PC-3 (cell line): Measurements from ENCODE around the gene CTSZ. TPM values are rescaled to one million over a fixed set of nuclear protein-coding genes. Genes with fewer than 3 reads are reported as not detected.
"Not testable (repeated sequence)": the region's sequence is repeated elsewhere in the genome, so short reads cannot be mapped to it uniquely, and the experiment has no call there.

ENCODE experiments used
- ATAC-seq: fragments of 200-7000 bp; cut with Tn5 transposase; 2 replicates; pipeline ENCODE4 v1.9.1; 2020; ENCODE audit warnings: mild to moderate bottlenecking, moderate library complexity
- BruUV-seq: library from RNA; stranded (reverse); fragments of 400-500 nt; replicated peaks from 2 replicates; lab custom pipeline; 2021; lab: Mats Ljungman, UMichigan
- CTCF ChIA-PET: fragments of 300-600 bp; sonication (Branson Sonifier 250); formaldehyde crosslinking; loops from one replicate; lab custom pipeline; 2022; ENCODE audit warnings: antibody characterized with exemption; lab: Charles Lee
- POLR2A ChIA-PET: fragments of 300-600 bp; sonication (Branson Sonifier 250); formaldehyde crosslinking; loops from one replicate; lab custom pipeline; 2022; ENCODE audit warnings: antibody characterized with exemption; ENCODE audit not compliant: unreplicated experiment; lab: Charles Lee
- DNase-seq: peaks from one replicate; pipeline ENCODE4 v3.0.0-alpha.2; 2015
- H2AFZ ChIP-seq: fragments of 300-600 bp; sonication (generic); 2 replicates; pipeline ENCODE4 v1.6.0; 2016; ENCODE audit warnings: antibody characterized with exemption, low read length
- H3F3A ChIP-seq: fragments of 300-600 bp; sonication (generic); one replicate; pipeline ENCODE4 v1.6.0; 2017; ENCODE audit warnings: antibody characterized with exemption, low read length, control low read depth, mild to moderate bottlenecking; ENCODE audit not compliant: unreplicated experiment
- H3K27ac ChIP-seq: fragments of 300-600 bp; sonication (generic); 2 replicates; pipeline ENCODE4 v1.5.1; 2016; ENCODE audit warnings: mild to moderate bottlenecking, low read length
- H3K27me3 ChIP-seq: fragments of 300-600 bp; sonication (generic); 2 replicates; pipeline ENCODE4 v1.6.1; 2016; ENCODE audit warnings: low read length, mixed read lengths
- H3K36me3 ChIP-seq: fragments of 300-600 bp; sonication (generic); 2 replicates; pipeline ENCODE4 v1.6.1; 2016; ENCODE audit warnings: low read depth, mixed run types, low read length, mixed read lengths
- H3K4me1 ChIP-seq: fragments of 300-600 bp; sonication (generic); 2 replicates; pipeline ENCODE4 v1.5.1; 2016; ENCODE audit warnings: low read length; ENCODE audit not compliant: insufficient read depth
- H3K4me2 ChIP-seq: fragments of 300-600 bp; sonication (generic); 2 replicates; pipeline ENCODE4 v1.6.0; 2016; ENCODE audit warnings: low read length
- H3K4me3 ChIP-seq: fragments of 300-600 bp; sonication (generic); 2 replicates; pipeline ENCODE4 v1.5.1; 2016; ENCODE audit warnings: mild to moderate bottlenecking, low read length, mixed read lengths
- H3K79me2 ChIP-seq: fragments of 300-600 bp; sonication (generic); 2 replicates; pipeline ENCODE4 v1.6.1; 2017; ENCODE audit warnings: low read length, mixed read lengths
- H3K9ac ChIP-seq: fragments of 300-600 bp; sonication (generic); 2 replicates; pipeline ENCODE4 v1.6.0; 2016; ENCODE audit warnings: mild to moderate bottlenecking, low read length
- H3K9me2 ChIP-seq: fragments of 300-600 bp; sonication (generic); replicated peaks from 2 replicates; pipeline ENCODE4 v1.6.1; 2016; ENCODE audit warnings: mixed run types, low read length, mixed read lengths
- H3K9me3 ChIP-seq: fragments of 300-600 bp; sonication (generic); 2 replicates; pipeline ENCODE4 v1.6.1; 2016; ENCODE audit warnings: low read length, mixed read lengths
- H4K20me1 ChIP-seq: fragments of 300-600 bp; sonication (generic); 2 replicates; pipeline ENCODE4 v1.6.1; 2016; ENCODE audit warnings: low read length, mixed read lengths
- EZH2 ChIP-seq: fragments of 300-600 bp; sonication (generic); IDR thresholded peaks from one replicate; pipeline ENCODE4 v1.6.1; 2017; ENCODE audit warnings: antibody characterized with exemption, mild to moderate bottlenecking, low read length; ENCODE audit not compliant: unreplicated experiment
- EZH2phosphoT487 ChIP-seq: fragments of 300-600 bp; sonication (generic); IDR thresholded peaks from 2 replicates; pipeline ENCODE4 v1.6.1; 2018; ENCODE audit warnings: mild to moderate bottlenecking, antibody characterized with exemption, low read length, borderline replicate concordance
- intact Hi-C: fragments of 100-400 bp; cut with micrococcal nuclease; formaldehyde crosslinking; loops from 2 replicates; pipeline ENCODE4 v1.9.0; 2023
- total RNA-seq: library from RNA; depleted of rRNA; stranded (reverse); fragments of >200 nt; gene quantifications from 2 replicates; pipeline ENCODE4 v1.2.3, GENCODE V29; 2014
- TF ChIP-seq, protein P1 (sequence below): fragments of 300-600 bp; sonication (generic); conservative IDR thresholded peaks from 2 replicates; pipeline ENCODE4 v1.5.1; 2017; ENCODE audit warnings: antibody characterized with exemption, low read depth, mild to moderate bottlenecking, low read length

Gene CTSZ
- total RNA-seq, 1 experiment from 2014 or later: 191 TPM

DNA sequence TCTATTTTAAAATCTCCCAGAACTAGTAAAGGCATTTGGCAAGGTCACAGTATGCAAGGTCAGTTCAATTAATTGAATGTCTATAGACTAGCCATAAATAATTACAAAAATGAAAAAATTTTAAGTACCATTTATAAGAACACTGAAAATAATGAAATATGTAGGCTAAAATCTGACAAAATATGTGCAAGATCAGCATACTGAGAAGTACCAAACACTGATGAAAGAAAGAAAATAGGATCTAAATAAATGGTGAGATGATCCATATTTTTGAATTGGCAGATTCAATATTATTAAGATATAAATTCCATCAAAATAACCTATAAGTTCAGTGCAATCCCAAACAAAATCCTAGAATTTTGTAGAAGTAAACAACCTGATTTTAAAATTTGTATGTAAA lies 54.0 kb downstream of the CTSZ start:
- intact Hi-C loops: no loop called here
- Histone ChIP-seq H3K79me2 (no peaks in the 10 kb centered on the region), H3K27ac (no peak overlapping the region), H3K4me1 (no peaks in the 10 kb centered on the region), H3K4me3 (no peak overlapping the region), H3K9me3 (no peaks in the 10 kb centered on the region), H3K4me2 (no peak overlapping the region), H2AFZ (no peak overlapping the region), H3F3A (no peaks in the 10 kb centered on the region), H3K9ac (no peak overlapping the region), H3K9me2 (no peaks in the 10 kb centered on the region), H3K36me3 (no peaks in the 10 kb centered on the region), H4K20me1 (no peaks in the 10 kb centered on the region), H3K27me3 (peaks cover 34% of the 10 kb centered on the region)
- ATAC-seq (no peak), DNase-seq (no peak)
- ChIA-PET POLR2A (no interaction called here), CTCF (no interaction called here)
- no TSS peak for BruUV-seq
- TF ChIP-seq EZH2 (no peak), EZH2phosphoT487 (no peak)
- TF ChIP-seq, protein P1, sequence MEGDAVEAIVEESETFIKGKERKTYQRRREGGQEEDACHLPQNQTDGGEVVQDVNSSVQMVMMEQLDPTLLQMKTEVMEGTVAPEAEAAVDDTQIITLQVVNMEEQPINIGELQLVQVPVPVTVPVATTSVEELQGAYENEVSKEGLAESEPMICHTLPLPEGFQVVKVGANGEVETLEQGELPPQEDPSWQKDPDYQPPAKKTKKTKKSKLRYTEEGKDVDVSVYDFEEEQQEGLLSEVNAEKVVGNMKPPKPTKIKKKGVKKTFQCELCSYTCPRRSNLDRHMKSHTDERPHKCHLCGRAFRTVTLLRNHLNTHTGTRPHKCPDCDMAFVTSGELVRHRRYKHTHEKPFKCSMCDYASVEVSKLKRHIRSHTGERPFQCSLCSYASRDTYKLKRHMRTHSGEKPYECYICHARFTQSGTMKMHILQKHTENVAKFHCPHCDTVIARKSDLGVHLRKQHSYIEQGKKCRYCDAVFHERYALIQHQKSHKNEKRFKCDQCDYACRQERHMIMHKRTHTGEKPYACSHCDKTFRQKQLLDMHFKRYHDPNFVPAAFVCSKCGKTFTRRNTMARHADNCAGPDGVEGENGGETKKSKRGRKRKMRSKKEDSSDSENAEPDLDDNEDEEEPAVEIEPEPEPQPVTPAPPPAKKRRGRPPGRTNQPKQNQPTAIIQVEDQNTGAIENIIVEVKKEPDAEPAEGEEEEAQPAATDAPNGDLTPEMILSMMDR: no peak

DNA sequence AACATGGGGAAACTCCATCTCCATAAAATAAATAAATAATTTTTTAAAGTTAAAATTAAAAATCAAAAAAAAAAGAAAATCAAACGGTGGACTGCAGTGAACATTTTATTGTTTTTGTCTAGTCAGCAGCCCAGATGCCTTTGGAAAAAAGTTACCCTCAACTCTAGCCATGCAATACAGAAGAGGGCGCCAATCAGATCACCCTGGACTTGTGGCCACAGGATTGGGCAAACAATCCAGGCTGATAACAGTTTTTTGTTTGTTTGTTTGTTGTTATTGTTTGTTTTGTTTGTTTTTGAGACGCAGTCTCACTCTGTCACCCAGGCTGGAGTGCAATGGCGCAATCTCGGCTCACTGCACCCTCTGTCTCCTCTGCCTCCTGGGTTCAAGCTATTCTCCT lies 56.5 kb downstream of the CTSZ start:
- no peak overlapping the region for H3K9ac ChIP-seq
- no peak overlapping the region for H3K27ac ChIP-seq
- POLR2A ChIA-PET: no interaction called here
- TF ChIP-seq EZH2phosphoT487 (no peak), EZH2 (no peak)
- TF ChIP-seq, protein P1: peak; percentile 30; the same call in 1 of the 2 replicates
- H3K4me1 ChIP-seq: no peaks in the 10 kb centered on the region
- no peaks in the 10 kb centered on the region for H3K79me2 ChIP-seq
- no TSS peak for BruUV-seq
- H2AFZ ChIP-seq: no peak overlapping the region
- H4K20me1 ChIP-seq: no peaks in the 10 kb centered on the region
- no peaks in the 10 kb centered on the region for H3K36me3 ChIP-seq
- CTCF ChIA-PET: no interaction called here
- no peaks in the 10 kb centered on the region for H3K9me2 ChIP-seq
- H3K9me3 ChIP-seq: no peaks in the 10 kb centered on the region
- H3F3A ChIP-seq: no peaks in the 10 kb centered on the region
- H3K4me3 ChIP-seq: no peak overlapping the region
- ATAC-seq (no peak), DNase-seq (no peak)
- intact Hi-C loops: no loop called here
- H3K4me2 ChIP-seq: no peak overlapping the region
- H3K27me3 ChIP-seq: peaks cover 53% of the 10 kb centered on the region

DNA sequence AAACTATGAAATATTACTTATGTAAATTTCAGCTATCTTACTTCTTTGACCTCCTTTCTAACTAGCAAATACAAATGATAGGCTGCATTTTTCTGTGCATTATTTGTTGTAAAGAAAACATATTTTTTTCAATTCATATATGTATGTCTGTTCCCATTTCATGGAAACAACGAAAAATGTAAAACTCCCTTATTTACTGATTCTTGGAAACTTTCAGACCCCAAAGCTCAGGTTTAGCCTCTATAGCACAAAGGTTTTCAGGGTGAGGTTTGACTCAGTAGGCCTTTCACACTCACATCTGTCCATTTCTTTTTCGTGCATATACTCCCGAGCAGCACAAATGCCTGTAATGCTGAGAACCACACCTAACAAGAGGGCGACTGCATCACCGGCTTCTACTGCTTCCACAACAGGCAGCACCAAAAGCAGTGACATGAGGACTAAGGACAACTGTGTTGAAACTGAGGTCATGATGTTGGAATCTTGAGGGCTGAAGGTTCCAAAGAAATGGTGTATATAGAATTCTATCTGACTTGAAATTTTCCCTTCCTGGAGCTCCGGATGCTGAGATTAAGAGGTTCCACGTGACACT lies 59.2 kb downstream of the CTSZ start:
- H3F3A ChIP-seq, DNase-seq, H3K27ac ChIP-seq, POLR2A ChIA-PET, H2AFZ ChIP-seq, CTCF ChIA-PET, H3K9me3 ChIP-seq, H3K4me1 ChIP-seq, H3K4me3 ChIP-seq, H3K36me3 ChIP-seq, BruUV-seq, H4K20me1 ChIP-seq, H3K9me2 ChIP-seq, ATAC-seq, H3K4me2 ChIP-seq, intact Hi-C loops, H3K9ac ChIP-seq, H3K79me2 ChIP-seq: not testable (repeated sequence)
- peaks cover 61% of the 10 kb centered on the region for H3K27me3 ChIP-seq
